ENCODE measurements around the gene CDK17.

GRCh38 chr12:96368687-96369086, 31.6 kb downstream of the CDK17 start:
- TF ChIP-seq MAX (IDR thresholded peaks at IDR 0.05) (no peak), REST (IDR thresholded peaks at IDR 0.05; ENCODE audit: low read depth) (no peak), TAF1 (IDR thresholded peaks at IDR 0.05; ENCODE audit: low read depth) (no peak), TEAD4 (IDR thresholded peaks at IDR 0.05) (no peak), RAD21 (IDR thresholded peaks at IDR 0.05; ENCODE audit: low read depth) (no peak), FOXM1 (IDR thresholded peaks at IDR 0.05; ENCODE audit: borderline replicate concordance, low read depth) (no peak), TCF12 (IDR thresholded peaks at IDR 0.05; ENCODE audit: low read depth) (no peak), EGR1 (IDR thresholded peaks at IDR 0.05) (no peak)
